ENCODE results near the gene KLHDC4. TPM values are rescaled to one million over a fixed set of nuclear protein-coding genes. Genes with fewer than 3 reads are reported as not detected.

The KLHDC4 gene
- total RNA-seq, 1 experiment from 2014 or later: 76.2 TPM

DNA sequence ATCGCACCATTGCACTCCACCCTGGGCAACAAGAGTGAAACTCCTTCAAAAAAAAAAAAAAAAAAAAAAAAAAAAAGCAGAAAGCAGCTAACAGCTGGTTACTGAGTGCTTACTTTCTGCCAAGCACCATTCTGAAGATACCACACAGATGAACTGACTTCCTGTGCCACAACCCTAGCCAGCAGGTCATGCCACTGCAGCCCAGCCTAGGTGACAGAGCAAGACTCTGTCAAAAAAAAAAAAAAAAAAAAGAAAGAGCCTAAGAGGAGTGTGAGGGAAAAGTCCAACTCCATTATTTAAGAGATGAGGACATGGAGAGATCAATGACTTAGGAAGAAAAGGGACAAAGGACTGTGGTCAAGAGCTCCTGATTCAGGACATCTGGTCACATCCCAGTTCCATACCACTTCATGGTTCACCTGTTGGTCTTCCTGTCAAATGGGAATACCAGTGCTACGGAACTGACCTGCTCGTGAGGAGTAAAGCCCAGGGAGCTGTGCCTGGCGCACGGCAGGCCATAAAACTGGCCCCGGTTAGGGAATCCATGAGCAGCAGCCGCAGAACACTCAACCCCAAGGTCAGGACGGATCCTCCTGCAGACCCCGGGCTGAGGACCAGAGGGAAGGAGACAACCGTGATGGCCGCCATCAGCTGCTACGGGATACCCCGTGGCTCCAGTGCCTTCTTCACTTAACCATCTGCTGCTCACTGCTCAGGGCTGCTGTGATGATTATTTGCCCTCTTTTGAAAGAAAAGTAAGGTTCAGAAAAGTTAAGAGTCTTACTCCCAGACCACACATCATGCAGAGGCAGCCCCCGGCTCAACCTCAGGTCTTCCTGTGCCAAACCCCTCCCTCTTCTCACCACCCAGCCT, 950 bp downstream of the KLHDC4 start:
- no CpG with 5 or more reads among the region's 14 CpGs for WGBS (ENCODE audit: extremely low coverage, insufficient read length, low lambda C conversion rate)
- Histone ChIP-seq H2AFZ (ENCODE audit: low read length) (no peak overlapping the region), H4K8ac (replicated peaks; ENCODE audit: insufficient read length, low read depth, low read length) (no peak overlapping the region), H2BK120ac (ENCODE audit: low read depth, low read length, poor library complexity, severe bottlenecking) (no peak overlapping the region), H3K14ac (ENCODE audit: insufficient read depth, low read length) (peak overlapping the region; percentile 89; the same call in 1 of the 2 replicates), H4K91ac (ENCODE audit: insufficient read length, low read depth, low read length) (no peak overlapping the region), H4K5ac (ENCODE audit: insufficient read length, low read depth, low read length) (no peak overlapping the region), H3K27me3 (ENCODE audit: insufficient read depth, low read length) (no peaks in the 10 kb centered on the region), H3K9me3 (ENCODE audit: control insufficient read depth, low read depth, low read length) (no peaks in the 10 kb centered on the region), H3K4me1 (ENCODE audit: insufficient read depth, low read length) (no peaks in the 10 kb centered on the region), H2BK5ac (ENCODE audit: insufficient read length, low read length) (no peak overlapping the region), H3K23me2 (ENCODE audit: insufficient read length, low read depth, low read length, poor library complexity, severe bottlenecking) (peaks cover 10% of the 10 kb centered on the region), H3K79me1 (ENCODE audit: insufficient read depth, low read depth, low read length, poor library complexity, severe bottlenecking) (peaks cover 10% of the 10 kb centered on the region), H3K18ac (ENCODE audit: insufficient read length, low read depth, low read length) (no peak overlapping the region), H2BK15ac (ENCODE audit: low read depth, low read length) (no peak overlapping the region), H3K27ac (ENCODE audit: insufficient read length, low read depth, low read length) (no peak overlapping the region), H3T11ph (ENCODE audit: low read length) (no peak overlapping the region), H4K20me1 (ENCODE audit: control insufficient read depth, insufficient read depth, insufficient read length) (no peaks in the 10 kb centered on the region), H3K4me2 (ENCODE audit: insufficient read depth, insufficient read length, low read length) (peak overlapping the region; percentile 99), H2AK5ac (ENCODE audit: insufficient read length, low read length) (no peak overlapping the region), H3K4ac (ENCODE audit: low read depth, low read length) (no peak overlapping the region), H2BK20ac (ENCODE audit: low read depth, low read length, poor library complexity, severe bottlenecking) (no peak overlapping the region), H3K9ac (ENCODE audit: extremely low read depth, insufficient read length, low read length) (peak overlapping the region; percentile 87), H2BK12ac (ENCODE audit: insufficient read length, low read depth, low read length) (no peak overlapping the region), H3K56ac (ENCODE audit: insufficient read length, low read depth, low read length) (no peak overlapping the region), H3K23ac (ENCODE audit: insufficient read length, low read depth, low read length) (no peak overlapping the region), H3K79me2 (ENCODE audit: insufficient read depth, low read length) (peaks cover 17% of the 10 kb centered on the region; the same call in 1 of the 2 replicates)
- Mint-ChIP-seq H3K4me1 (peaks cover 4 to 8% of the 10 kb centered on the region in 2 experiments; a peak in 3 of 4 replicates), H3K27ac (peak overlapping the region; percentile 55 to 94 (median 72); a peak in 5 of 7 replicates), H3K36me3 (ENCODE audit: insufficient read depth in 1 of 3, low read depth in 3 of 3) (peaks cover 20 to 43% (median 39%) of the 10 kb centered on the region in 3 experiments; a peak in 6 of 7 replicates), H3K9me3 (no peaks in the 10 kb centered on the region), H3K27me3 (ENCODE audit: low read depth) (no peaks in the 10 kb centered on the region), H3K4me3 (peak overlapping the region; percentile 100)
- TF ChIP-seq, protein P1, sequence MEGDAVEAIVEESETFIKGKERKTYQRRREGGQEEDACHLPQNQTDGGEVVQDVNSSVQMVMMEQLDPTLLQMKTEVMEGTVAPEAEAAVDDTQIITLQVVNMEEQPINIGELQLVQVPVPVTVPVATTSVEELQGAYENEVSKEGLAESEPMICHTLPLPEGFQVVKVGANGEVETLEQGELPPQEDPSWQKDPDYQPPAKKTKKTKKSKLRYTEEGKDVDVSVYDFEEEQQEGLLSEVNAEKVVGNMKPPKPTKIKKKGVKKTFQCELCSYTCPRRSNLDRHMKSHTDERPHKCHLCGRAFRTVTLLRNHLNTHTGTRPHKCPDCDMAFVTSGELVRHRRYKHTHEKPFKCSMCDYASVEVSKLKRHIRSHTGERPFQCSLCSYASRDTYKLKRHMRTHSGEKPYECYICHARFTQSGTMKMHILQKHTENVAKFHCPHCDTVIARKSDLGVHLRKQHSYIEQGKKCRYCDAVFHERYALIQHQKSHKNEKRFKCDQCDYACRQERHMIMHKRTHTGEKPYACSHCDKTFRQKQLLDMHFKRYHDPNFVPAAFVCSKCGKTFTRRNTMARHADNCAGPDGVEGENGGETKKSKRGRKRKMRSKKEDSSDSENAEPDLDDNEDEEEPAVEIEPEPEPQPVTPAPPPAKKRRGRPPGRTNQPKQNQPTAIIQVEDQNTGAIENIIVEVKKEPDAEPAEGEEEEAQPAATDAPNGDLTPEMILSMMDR (conservative IDR thresholded peaks at IDR 0.05): no peak
- DNase-seq: no peak

Data from H9 (cell line).